Ascending aorta (tissue), 2 donors: Measurements from ENCODE around the gene IL2. TPM values are rescaled to one million over a fixed set of nuclear protein-coding genes. Genes with fewer than 3 reads are reported as not detected.

Source experiments
- DNase-seq, 2 donors: peaks; one replicate each; pipeline ENCODE4 v3.0.0-alpha.2; 2019; ENCODE audit warnings: low spot score in 2 of 2
- H3K27ac ChIP-seq, 2 donors: fragments of 200-600 bp; sonication (generic); one replicate each; pipeline ENCODE4 v1.5.1; 2016 to 2017; ENCODE audit warnings: mild to moderate bottlenecking in 1 of 2
- H3K27me3 ChIP-seq: fragments of 200-600 bp; sonication (generic); one replicate; pipeline ENCODE4 v1.5.1; 2017
- H3K36me3 ChIP-seq, 2 donors: fragments of 200-600 bp; sonication (generic); one replicate each; pipeline ENCODE4 v1.5.1; 2016
- H3K4me1 ChIP-seq, 2 donors: fragments of 200-600 bp; sonication (generic); one replicate each; pipeline ENCODE4 v1.5.1; 2016 to 2017; ENCODE audit warnings: mild to moderate bottlenecking in 1 of 2
- H3K4me3 ChIP-seq, 2 donors: fragments of 200-600 bp; sonication (generic); one replicate each; pipeline ENCODE4 v1.5.1; 2016 to 2017; ENCODE audit warnings: mild to moderate bottlenecking in 1 of 2
- H3K9me3 ChIP-seq, 2 donors: fragments of 200-600 bp; sonication (generic); one replicate each; pipeline ENCODE4 v1.5.1; 2016
- intact Hi-C: fragments of 100-400 bp; cut with DNase I; formaldehyde crosslinking; loops from one replicate; pipeline ENCODE4 v1.15.1; 2023
- total RNA-seq: library from RNA; depleted of rRNA; stranded (reverse); fragments of >200 nt; gene quantifications from one replicate; pipeline ENCODE4 v1.1.0, GENCODE V29; 2016
- TF ChIP-seq, protein P1 (sequence below), 3 experiments: fragments of 200-600 bp in 2 of 3; fragments of 450-650 bp in 1 of 3; sonication (generic) in 2 of 3; IDR thresholded peaks; one replicate each; pipeline ENCODE4 v1.5.1; 2016 to 2019; ENCODE audit warnings: antibody characterized with exemption in 3 of 3, mild to moderate bottlenecking in 1 of 3, moderate library complexity in 1 of 3

Gene IL2
- total RNA-seq, 1 donor from 2014 or later: not detected

- H3K4me1 ChIP-seq: no peaks in the 10 kb centered on the region
- intact Hi-C loops: no loop called here
- TF ChIP-seq, protein P1, sequence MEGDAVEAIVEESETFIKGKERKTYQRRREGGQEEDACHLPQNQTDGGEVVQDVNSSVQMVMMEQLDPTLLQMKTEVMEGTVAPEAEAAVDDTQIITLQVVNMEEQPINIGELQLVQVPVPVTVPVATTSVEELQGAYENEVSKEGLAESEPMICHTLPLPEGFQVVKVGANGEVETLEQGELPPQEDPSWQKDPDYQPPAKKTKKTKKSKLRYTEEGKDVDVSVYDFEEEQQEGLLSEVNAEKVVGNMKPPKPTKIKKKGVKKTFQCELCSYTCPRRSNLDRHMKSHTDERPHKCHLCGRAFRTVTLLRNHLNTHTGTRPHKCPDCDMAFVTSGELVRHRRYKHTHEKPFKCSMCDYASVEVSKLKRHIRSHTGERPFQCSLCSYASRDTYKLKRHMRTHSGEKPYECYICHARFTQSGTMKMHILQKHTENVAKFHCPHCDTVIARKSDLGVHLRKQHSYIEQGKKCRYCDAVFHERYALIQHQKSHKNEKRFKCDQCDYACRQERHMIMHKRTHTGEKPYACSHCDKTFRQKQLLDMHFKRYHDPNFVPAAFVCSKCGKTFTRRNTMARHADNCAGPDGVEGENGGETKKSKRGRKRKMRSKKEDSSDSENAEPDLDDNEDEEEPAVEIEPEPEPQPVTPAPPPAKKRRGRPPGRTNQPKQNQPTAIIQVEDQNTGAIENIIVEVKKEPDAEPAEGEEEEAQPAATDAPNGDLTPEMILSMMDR (IDR thresholded peaks at IDR 0.05): no peak
- no peak overlapping the region for H3K27ac ChIP-seq
- H3K27me3 ChIP-seq: no peaks in the 10 kb centered on the region
- DNase-seq: no peak
- H3K36me3 ChIP-seq: no peaks in the 10 kb centered on the region
- no peak overlapping the region for H3K4me3 ChIP-seq
- H3K9me3 ChIP-seq: no peaks in the 10 kb centered on the region
These were observed 25.4 kb upstream of the IL2 start for GRCh38 chr4:122481766-122482405.

DNA sequence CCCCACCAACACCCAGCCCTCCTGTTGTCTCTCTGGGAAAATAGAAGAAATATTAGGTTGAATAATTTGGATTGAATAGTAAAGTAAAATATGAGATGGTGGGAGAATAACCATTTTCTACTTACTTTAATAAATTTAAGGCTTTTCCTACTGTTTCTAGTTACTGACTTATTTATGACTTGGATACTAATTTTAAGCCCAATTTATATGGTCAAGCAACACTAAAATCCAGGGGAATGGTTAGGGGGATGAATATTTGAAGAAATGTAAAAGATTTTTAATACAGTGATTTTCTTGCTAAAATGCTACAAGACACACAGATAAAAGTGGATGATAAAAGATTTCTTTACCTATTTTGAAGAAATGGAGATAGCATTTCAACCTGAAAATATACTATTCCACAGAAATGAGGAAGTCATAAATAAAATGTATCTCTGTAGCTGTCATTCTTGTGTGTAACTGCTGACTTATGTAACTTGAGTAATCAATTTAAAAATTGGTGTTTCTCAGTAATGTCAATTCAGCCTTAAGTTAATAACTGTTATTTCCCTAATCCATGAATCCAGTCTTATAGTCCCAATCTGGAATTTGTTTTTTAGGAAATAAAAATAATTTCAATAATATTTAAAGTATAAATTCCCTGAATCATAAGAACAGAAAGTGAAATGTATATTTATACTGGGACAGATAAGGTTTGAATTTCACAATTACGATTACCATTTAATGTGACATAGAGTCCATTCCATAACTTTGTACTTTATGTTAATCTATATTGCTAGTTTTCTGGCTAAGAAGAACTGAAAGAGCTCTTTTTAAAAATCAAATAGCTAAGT, 24.3 kb upstream of the IL2 start:
- no peaks in the 10 kb centered on the region for H3K9me3 ChIP-seq
- H3K4me3 ChIP-seq: no peak overlapping the region
- no peaks in the 10 kb centered on the region for H3K36me3 ChIP-seq
- H3K27me3 ChIP-seq: no peaks in the 10 kb centered on the region
- intact Hi-C loops: no loop called here
- TF ChIP-seq, protein P1 (IDR thresholded peaks at IDR 0.05): no peak
- no peaks in the 10 kb centered on the region for H3K4me1 ChIP-seq
- DNase-seq: no peak
- H3K27ac ChIP-seq: no peak overlapping the region

DNA sequence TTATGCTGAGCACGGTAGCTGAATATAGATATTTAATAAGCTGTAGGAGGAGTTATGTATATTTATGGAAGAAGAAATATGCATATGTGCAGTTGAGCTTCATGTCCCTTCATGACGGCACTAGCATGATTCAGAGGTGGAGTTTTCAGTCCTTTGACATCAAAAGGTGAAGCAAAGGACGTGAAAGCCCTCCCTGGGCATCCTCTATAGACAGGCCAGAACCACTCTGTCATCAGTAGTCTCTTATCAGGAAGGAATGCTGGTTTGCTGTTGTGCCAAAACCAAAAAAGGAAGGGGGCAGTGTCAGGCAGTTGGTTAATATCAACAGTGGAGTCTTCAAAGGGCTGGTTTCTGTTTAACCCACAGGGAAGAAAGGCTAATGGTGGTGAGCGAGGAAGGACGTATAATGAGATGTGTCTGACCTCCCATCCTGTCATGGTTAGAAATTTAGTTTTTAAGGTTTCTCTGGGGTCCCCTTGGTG, 23.5 kb upstream of the IL2 start:
- no peak overlapping the region for H3K27ac ChIP-seq
- no peaks in the 10 kb centered on the region for H3K4me1 ChIP-seq
- TF ChIP-seq, protein P1 (IDR thresholded peaks at IDR 0.05): no peak
- no peaks in the 10 kb centered on the region for H3K36me3 ChIP-seq
- DNase-seq: no peak
- H3K4me3 ChIP-seq: no peak overlapping the region
- no peaks in the 10 kb centered on the region for H3K27me3 ChIP-seq
- H3K9me3 ChIP-seq: no peaks in the 10 kb centered on the region
- intact Hi-C loops: no loop called here

- no peak for DNase-seq
- no peaks in the 10 kb centered on the region for H3K4me1 ChIP-seq
- H3K9me3 ChIP-seq: no peaks in the 10 kb centered on the region
- no peaks in the 10 kb centered on the region for H3K36me3 ChIP-seq
- H3K4me3 ChIP-seq: no peak overlapping the region
- H3K27ac ChIP-seq: no peak overlapping the region
- intact Hi-C loops: no loop called here
- H3K27me3 ChIP-seq: no peaks in the 10 kb centered on the region
- TF ChIP-seq, protein P1 (IDR thresholded peaks at IDR 0.05): no peak
These were observed 20.2 kb upstream of the IL2 start for GRCh38 chr4:122476745-122477144.

- no peaks in the 10 kb centered on the region for H3K4me1 ChIP-seq
- no peaks in the 10 kb centered on the region for H3K9me3 ChIP-seq
- DNase-seq: no peak
- no peak overlapping the region for H3K4me3 ChIP-seq
- no peaks in the 10 kb centered on the region for H3K27me3 ChIP-seq
- intact Hi-C loops: no loop called here
- TF ChIP-seq, protein P1 (IDR thresholded peaks at IDR 0.05): no peak
- no peaks in the 10 kb centered on the region for H3K36me3 ChIP-seq
- H3K27ac ChIP-seq: no peak overlapping the region
These were observed 19.6 kb upstream of the IL2 start for GRCh38 chr4:122476126-122476525.
